ENCODE results near the gene CENPB.

The CENPB gene

GRCh38 chr20:3740615-3741301 lies 45.8 kb downstream of the CENPB start:
- no CpG with 5 or more reads among the region's 15 CpGs for WGBS, 2 donors (ENCODE audit: extremely low coverage in 2 of 2, insufficient read length in 2 of 2, insufficient replicate concordance in 1 of 2)
- H2BK5ac ChIP-seq (ENCODE audit: low read length): no peak overlapping the region
- H2BK15ac ChIP-seq (ENCODE audit: low read length): peak overlapping the region; percentile 40
- peak overlapping the region in 1 of 2 donors; percentile 28 for H3K4me3 ChIP-seq (ENCODE audit: low read length in 2 of 2)
- H2BK12ac ChIP-seq (ENCODE audit: low read length): no peak overlapping the region
- no peak overlapping the region for H3K18ac ChIP-seq (ENCODE audit: low read length)
- peak overlapping the region; percentile 86 for H2AFZ ChIP-seq (ENCODE audit: low read length)
- H3K23ac ChIP-seq (ENCODE audit: low read depth, low read length, poor library complexity): peak overlapping the region; percentile 47
- peak overlapping the region; percentile 29 for H2AK5ac ChIP-seq (ENCODE audit: low read depth, low read length)
- H3K79me1 ChIP-seq (ENCODE audit: low read depth, low read length): no peaks in the 10 kb centered on the region
- peak overlapping the region; percentile 63 for H3K9ac ChIP-seq (ENCODE audit: low read depth, low read length, poor library complexity)
- peak overlapping the region; percentile 82 for H3K14ac ChIP-seq (ENCODE audit: low read length)
- H4K91ac ChIP-seq (ENCODE audit: low read depth, low read length, poor library complexity): no peak overlapping the region
- no peaks in the 10 kb centered on the region for H3K36me3 ChIP-seq (replicated peaks in 1 of 2; ENCODE audit: control insufficient read depth in 2 of 2, insufficient read depth in 2 of 2, low read length in 2 of 2)
- peaks cover 0 to 2% of the 10 kb centered on the region in 2 donors for H3K9me3 ChIP-seq (replicated peaks in 1 of 2; ENCODE audit: control insufficient read depth in 2 of 2, insufficient read depth in 1 of 2, low read depth in 1 of 2, low read length in 2 of 2)
- DNase-seq (ENCODE audit: low spot score): no peak
- peak overlapping the region; percentile 39 for H2BK120ac ChIP-seq (ENCODE audit: low read depth, low read length)
- no peak overlapping the region for H4K8ac ChIP-seq (ENCODE audit: low read depth, low read length)
- H3K27me3 ChIP-seq (ENCODE audit: control insufficient read depth in 3 of 3, insufficient read depth in 3 of 3, low read depth in 1 of 3, low read length in 3 of 3): peaks cover 2 to 19% (median 19%) of the 10 kb centered on the region in 3 experiments
- H3K4me2 ChIP-seq (ENCODE audit: insufficient read depth, low read length, poor library complexity, severe bottlenecking): no peak overlapping the region
- no peak overlapping the region for H3K27ac ChIP-seq (replicated peaks; ENCODE audit: low read length)
- peaks cover 12 to 19% of the 10 kb centered on the region in 2 donors for H3K4me1 ChIP-seq (ENCODE audit: control insufficient read depth in 2 of 2, insufficient read depth in 1 of 2, low read depth in 1 of 2, low read length in 2 of 2)
- no peak overlapping the region for H3K4ac ChIP-seq (ENCODE audit: low read length)

GRCh38 chr20:3739926-3740451 lies 46.6 kb downstream of the CENPB start:
- DNase-seq (ENCODE audit: low spot score): no peak
- no peak overlapping the region for H3K14ac ChIP-seq (ENCODE audit: low read length)

GRCh38 chr20:3739054-3739925 lies 47.2 kb downstream of the CENPB start:
- no peak overlapping the region for H2BK12ac ChIP-seq (ENCODE audit: low read length)
- DNase-seq (ENCODE audit: low spot score): no peak
- peak overlapping the region; percentile 79 for H3K4ac ChIP-seq (ENCODE audit: low read length)

More at GRCh38 chr20:3739926-3740451, 46.6 kb downstream of the CENPB start:
- WGBS, 2 donors (ENCODE audit: extremely low coverage in 2 of 2, insufficient read length in 2 of 2, insufficient replicate concordance in 1 of 2): no CpG with 5 or more reads among the region's 7 CpGs
- Histone ChIP-seq H3K27ac (replicated peaks; ENCODE audit: low read length) (no peak overlapping the region), H2AK5ac (ENCODE audit: low read depth, low read length) (peak overlapping the region; percentile 70), H3K36me3 (replicated peaks in 1 of 2; ENCODE audit: control insufficient read depth in 2 of 2, insufficient read depth in 2 of 2, low read length in 2 of 2) (no peaks in the 10 kb centered on the region), H2BK5ac (ENCODE audit: low read length) (no peak overlapping the region), H2AFZ (ENCODE audit: low read length) (peak overlapping the region; percentile 86), H3K4me2 (ENCODE audit: insufficient read depth, low read length, poor library complexity, severe bottlenecking) (no peak overlapping the region), H3K4me3 (ENCODE audit: low read length in 2 of 2) (no peak overlapping the region), H3K27me3 (ENCODE audit: control insufficient read depth in 3 of 3, insufficient read depth in 3 of 3, low read depth in 1 of 3, low read length in 3 of 3) (peaks cover 0 to 15% (median 11%) of the 10 kb centered on the region in 3 experiments), H3K23ac (ENCODE audit: low read depth, low read length, poor library complexity) (no peak overlapping the region), H3K79me1 (ENCODE audit: low read depth, low read length) (no peaks in the 10 kb centered on the region), H3K9ac (ENCODE audit: low read depth, low read length, poor library complexity) (peak overlapping the region; percentile 31), H3K4ac (ENCODE audit: low read length) (peak overlapping the region; percentile 79), H4K91ac (ENCODE audit: low read depth, low read length, poor library complexity) (no peak overlapping the region), H3K9me3 (replicated peaks in 1 of 2; ENCODE audit: control insufficient read depth in 2 of 2, insufficient read depth in 1 of 2, low read depth in 1 of 2, low read length in 2 of 2) (no peaks in the 10 kb centered on the region), H2BK120ac (ENCODE audit: low read depth, low read length) (peak overlapping the region; percentile 19), H4K8ac (ENCODE audit: low read depth, low read length) (no peak overlapping the region), H2BK15ac (ENCODE audit: low read length) (peak overlapping the region; percentile 13), H2BK12ac (ENCODE audit: low read length) (no peak overlapping the region), H3K4me1 (ENCODE audit: control insufficient read depth in 2 of 2, insufficient read depth in 1 of 2, low read depth in 1 of 2, low read length in 2 of 2) (peaks cover 6 to 19% of the 10 kb centered on the region in 2 donors), H3K18ac (ENCODE audit: low read length) (peak overlapping the region; percentile 92)

More at GRCh38 chr20:3739054-3739925, 47.2 kb downstream of the CENPB start:
- no peak overlapping the region for H3K14ac ChIP-seq (ENCODE audit: low read length)
- H2BK15ac ChIP-seq (ENCODE audit: low read length): peak overlapping the region; percentile 13
- H3K9me3 ChIP-seq (replicated peaks in 1 of 2; ENCODE audit: control insufficient read depth in 2 of 2, insufficient read depth in 1 of 2, low read depth in 1 of 2, low read length in 2 of 2): no peaks in the 10 kb centered on the region
- H3K4me2 ChIP-seq (ENCODE audit: insufficient read depth, low read length, poor library complexity, severe bottlenecking): no peak overlapping the region
- peak overlapping the region; percentile 30 for H2BK120ac ChIP-seq (ENCODE audit: low read depth, low read length)
- peak overlapping the region; percentile 86 for H2AFZ ChIP-seq (ENCODE audit: low read length)
- peaks cover 0 to 9% (median 4%) of the 10 kb centered on the region in 3 experiments for H3K27me3 ChIP-seq (ENCODE audit: control insufficient read depth in 3 of 3, insufficient read depth in 3 of 3, low read depth in 1 of 3, low read length in 3 of 3)
- no CpG with 5 or more reads among the region's 19 CpGs for WGBS, 2 donors (ENCODE audit: extremely low coverage in 2 of 2, insufficient read length in 2 of 2, insufficient replicate concordance in 1 of 2)
- H3K4me3 ChIP-seq (ENCODE audit: low read length in 2 of 2): no peak overlapping the region
- peak overlapping the region; percentile 47 for H3K9ac ChIP-seq (ENCODE audit: low read depth, low read length, poor library complexity)
- no peaks in the 10 kb centered on the region for H3K79me1 ChIP-seq (ENCODE audit: low read depth, low read length)
- H2AK5ac ChIP-seq (ENCODE audit: low read depth, low read length): peak overlapping the region; percentile 70
- H3K4me1 ChIP-seq (ENCODE audit: control insufficient read depth in 2 of 2, insufficient read depth in 1 of 2, low read depth in 1 of 2, low read length in 2 of 2): peaks cover 6 to 19% of the 10 kb centered on the region in 2 donors
- no peaks in the 10 kb centered on the region for H3K36me3 ChIP-seq (replicated peaks in 1 of 2; ENCODE audit: control insufficient read depth in 2 of 2, insufficient read depth in 2 of 2, low read length in 2 of 2)
- H3K18ac ChIP-seq (ENCODE audit: low read length): peak overlapping the region; percentile 92
- H3K27ac ChIP-seq (replicated peaks; ENCODE audit: low read length): no peak overlapping the region
- no peak overlapping the region for H3K23ac ChIP-seq (ENCODE audit: low read depth, low read length, poor library complexity)
- H4K91ac ChIP-seq (ENCODE audit: low read depth, low read length, poor library complexity): peak overlapping the region; percentile 50
- H4K8ac ChIP-seq (ENCODE audit: low read depth, low read length): no peak overlapping the region
- no peak overlapping the region for H2BK5ac ChIP-seq (ENCODE audit: low read length)
